Amygdala (tissue), 56 donors: Measurements from ENCODE around the gene C20orf144.

Experiments used
- DNase-seq, 56 donors: peaks; one replicate each; lab custom pipeline; 2025; lab: John Stamatoyannopoulos, UW

The C20orf144 gene

GRCh38 chr20:33710681-33711445 lies 48.7 kb downstream of the C20orf144 start:
- DNase-seq = no peak

- DNase-seq = no peak
Measured at GRCh38 chr20:33711446-33711738, 49.3 kb downstream of the C20orf144 start.
